H9 (cell line): Measurements from ENCODE around the gene TMC8. TPM values are rescaled to one million over a fixed set of nuclear protein-coding genes. Genes with fewer than 3 reads are reported as not detected.

Source experiments
- DNase-seq: peaks from one replicate; pipeline ENCODE4 v3.0.0-alpha.2; 2017
- H2AFZ ChIP-seq: one replicate; pipeline ENCODE4 v1.6.1; 2013; ENCODE audit warnings: mild to moderate bottlenecking, low read length, control low read depth, moderate library complexity
- H2AK5ac ChIP-seq: 2 replicates; pipeline ENCODE4 v1.6.1; 2013; ENCODE audit warnings: low read length, control low read depth, mixed read lengths; ENCODE audit not compliant: insufficient read length
- H2BK120ac ChIP-seq: one replicate; pipeline ENCODE4 v1.6.1; 2013; ENCODE audit warnings: low read depth, mild to moderate bottlenecking, low read length, control low read depth, inconsistent platforms; ENCODE audit not compliant: poor library complexity, severe bottlenecking
- H2BK12ac ChIP-seq: 2 replicates; pipeline ENCODE4 v1.6.1; 2013; ENCODE audit warnings: low read length, control low read depth, mixed read lengths, low read depth; ENCODE audit not compliant: insufficient read length
- H2BK15ac ChIP-seq: 2 replicates; pipeline ENCODE4 v1.6.1; 2013; ENCODE audit warnings: low read depth, low read length, control low read depth
- H2BK20ac ChIP-seq: one replicate; pipeline ENCODE4 v1.6.1; 2013; ENCODE audit warnings: low read depth, mild to moderate bottlenecking, low read length, control low read depth, inconsistent platforms; ENCODE audit not compliant: poor library complexity, severe bottlenecking
- H2BK5ac ChIP-seq: 2 replicates; pipeline ENCODE4 v1.6.1; 2013; ENCODE audit warnings: low read length, control low read depth, mixed read lengths; ENCODE audit not compliant: insufficient read length
- H3K14ac ChIP-seq: 2 replicates; pipeline ENCODE4 v1.6.1; 2013; ENCODE audit warnings: low read length, control low read depth; ENCODE audit not compliant: insufficient read depth
- H3K18ac ChIP-seq: 2 replicates; pipeline ENCODE4 v1.6.1; 2013; ENCODE audit warnings: low read depth, mild to moderate bottlenecking, mixed read lengths, low read length, control low read depth; ENCODE audit not compliant: insufficient read length
- H3K23ac ChIP-seq: 2 replicates; pipeline ENCODE4 v1.6.1; 2013; ENCODE audit warnings: low read length, control low read depth, mixed read lengths, low read depth; ENCODE audit not compliant: insufficient read length
- H3K23me2 ChIP-seq: 2 replicates; pipeline ENCODE4 v1.6.1; 2013; ENCODE audit warnings: low read depth, mild to moderate bottlenecking, mixed read lengths, low read length, control low read depth; ENCODE audit not compliant: insufficient read length, poor library complexity, severe bottlenecking
- H3K27ac ChIP-seq: 2 replicates; pipeline ENCODE4 v1.5.1; 2013; ENCODE audit warnings: low read length, control low read depth, mixed read lengths, low read depth; ENCODE audit not compliant: insufficient read length
- H3K27me3 ChIP-seq: 2 replicates; pipeline ENCODE4 v1.6.1; 2013; ENCODE audit warnings: low read length, control low read depth, inconsistent platforms; ENCODE audit not compliant: insufficient read depth
- H3K4ac ChIP-seq: 2 replicates; pipeline ENCODE4 v1.6.1; 2013; ENCODE audit warnings: low read depth, mild to moderate bottlenecking, control low read depth, inconsistent platforms, low read length, moderate library complexity
- H3K4me1 ChIP-seq: 2 replicates; pipeline ENCODE4 v1.6.1; 2013; ENCODE audit warnings: low read length, control low read depth, inconsistent platforms; ENCODE audit not compliant: insufficient read depth
- H3K4me2 ChIP-seq: 2 replicates; pipeline ENCODE4 v1.6.1; 2013; ENCODE audit warnings: low read length, control low read depth, mixed read lengths; ENCODE audit not compliant: insufficient read length, insufficient read depth
- H3K56ac ChIP-seq: 2 replicates; pipeline ENCODE4 v1.6.1; 2013; ENCODE audit warnings: low read depth, mild to moderate bottlenecking, mixed read lengths, low read length, control low read depth; ENCODE audit not compliant: insufficient read length
- H3K79me1 ChIP-seq: 2 replicates; pipeline ENCODE4 v1.6.1; 2013; ENCODE audit warnings: low read depth, mild to moderate bottlenecking, moderate library complexity, low read length, control low read depth, inconsistent platforms; ENCODE audit not compliant: insufficient read depth, poor library complexity, severe bottlenecking
- H3K79me2 ChIP-seq: 2 replicates; pipeline ENCODE4 v1.6.1; 2013; ENCODE audit warnings: low read length, control low read depth, inconsistent platforms; ENCODE audit not compliant: insufficient read depth
- H3K9ac ChIP-seq: 2 replicates; pipeline ENCODE4 v1.6.1; 2013; ENCODE audit warnings: low read length, control low read depth, mixed read lengths; ENCODE audit not compliant: insufficient read length; ENCODE audit errors: extremely low read depth
- H3K9me3 ChIP-seq: one replicate; pipeline ENCODE4 v1.6.1; 2013; ENCODE audit warnings: low read depth, low read length, inconsistent platforms; ENCODE audit not compliant: control insufficient read depth
- H3T11ph ChIP-seq: one replicate; pipeline ENCODE4 v1.6.1; 2013; ENCODE audit warnings: mild to moderate bottlenecking, low read length, control low read depth, inconsistent platforms
- H4K20me1 ChIP-seq: one replicate; pipeline ENCODE4 v1.6.1; 2013; ENCODE audit not compliant: control insufficient read depth, insufficient read length, insufficient read depth
- H4K5ac ChIP-seq: 2 replicates; pipeline ENCODE4 v1.6.1; 2013; ENCODE audit warnings: low read depth, mild to moderate bottlenecking, mixed read lengths, low read length, control low read depth; ENCODE audit not compliant: insufficient read length
- H4K8ac ChIP-seq: replicated peaks from 2 replicates; pipeline ENCODE4 v1.6.1; 2013; ENCODE audit warnings: low read length, control low read depth, mixed read lengths, low read depth; ENCODE audit not compliant: insufficient read length
- H4K91ac ChIP-seq: 2 replicates; pipeline ENCODE4 v1.6.1; 2013; ENCODE audit warnings: low read depth, mild to moderate bottlenecking, moderate library complexity, mixed read lengths, low read length, control low read depth; ENCODE audit not compliant: insufficient read length
- H3K27ac Mint-ChIP-seq, 3 experiments: 2 replicates in 2 of 3; 3 replicates in 1 of 3; pipeline ENCODE4 v1.8.0; 2020 to 2021; ENCODE audit warnings: mixed read lengths in 3 of 3, mild to moderate bottlenecking in 1 of 3, moderate library complexity in 1 of 3
- H3K27me3 Mint-ChIP-seq: 2 replicates; pipeline ENCODE4 v1.8.0; 2021; ENCODE audit warnings: low read depth, mild to moderate bottlenecking, moderate library complexity, mixed read lengths
- H3K36me3 Mint-ChIP-seq, 3 experiments: 2 replicates in 2 of 3; 3 replicates in 1 of 3; pipeline ENCODE4 v1.8.0; 2020 to 2021; ENCODE audit warnings: low read depth in 3 of 3, mixed read lengths in 3 of 3; ENCODE audit not compliant: insufficient read depth in 1 of 3
- H3K4me1 Mint-ChIP-seq, 2 experiments: 2 replicates each; pipeline ENCODE4 v1.8.0; 2020; ENCODE audit warnings: mixed read lengths in 2 of 2
- H3K4me3 Mint-ChIP-seq, 2 experiments: 2 replicates in 1 of 2; 3 replicates in 1 of 2; pipeline ENCODE4 v1.8.0; 2020 to 2021; ENCODE audit warnings: mild to moderate bottlenecking in 2 of 2, mixed read lengths in 2 of 2, moderate library complexity in 1 of 2
- H3K9me3 Mint-ChIP-seq, 2 experiments: 2 replicates in 1 of 2; 3 replicates in 1 of 2; pipeline ENCODE4 v1.8.0; 2020; ENCODE audit warnings: mild to moderate bottlenecking in 2 of 2, mixed read lengths in 2 of 2, moderate library complexity in 1 of 2
- CTCF ChIP-seq: fragments of 200-600 bp; sonication (generic); conservative IDR thresholded peaks from 3 replicates; pipeline ENCODE4 v1.8.0; 2021; ENCODE audit warnings: antibody characterized with exemption, mild to moderate bottlenecking
- WGBS: extraction: QIAGEN DNeasy Blood & Tissue Kit; methylation state at CpG from one replicate; pipeline ENCODE4 v1.1.7; 2013; ENCODE audit warnings: missing lambda C conversion rate, low lambda C conversion rate, mixed read lengths; ENCODE audit not compliant: insufficient read length; ENCODE audit errors: extremely low coverage; 5-methylcytosine and 5-hydroxymethylcytosine counted together
- total RNA-seq: library from RNA; stranded (reverse); gene quantifications from 2 replicates; pipeline ENCODE4 v1.2.1, GENCODE V29; 2021

The TMC8 gene
- total RNA-seq, 1 experiment from 2014 or later = 1.0 TPM

- Histone ChIP-seq H2AK5ac (no peak overlapping the region), H3K23me2 (no peaks in the 10 kb centered on the region), H4K20me1 (no peaks in the 10 kb centered on the region), H2AFZ (no peak overlapping the region), H2BK12ac (no peak overlapping the region), H3K18ac (no peak overlapping the region), H3K79me2 (no peaks in the 10 kb centered on the region), H3K4me2 (no peak overlapping the region), H3K9me3 (no peaks in the 10 kb centered on the region), H3T11ph (no peak overlapping the region), H3K14ac (no peak overlapping the region), H2BK15ac (no peak overlapping the region), H3K56ac (no peak overlapping the region), H4K5ac (no peak overlapping the region), H4K91ac (no peak overlapping the region), H3K4me1 (peaks cover 3% of the 10 kb centered on the region; the same call in 1 of the 2 replicates), H3K4ac (no peak overlapping the region), H3K23ac (no peak overlapping the region), H2BK5ac (no peak overlapping the region), H3K27me3 (no peaks in the 10 kb centered on the region), H3K79me1 (no peaks in the 10 kb centered on the region), H2BK20ac (no peak overlapping the region), H3K9ac (no peak overlapping the region), H2BK120ac (no peak overlapping the region), H4K8ac (no peak overlapping the region), H3K27ac (no peak overlapping the region)
- DNase-seq = no peak
- WGBS = no CpG with 5 or more reads among the region's 16 CpGs
- H3K4me3 Mint-ChIP-seq = no peak overlapping the region
- no peaks in the 10 kb centered on the region for H3K36me3 Mint-ChIP-seq
- H3K27me3 Mint-ChIP-seq = peaks cover 2% of the 10 kb centered on the region; the same call in 1 of the 2 replicates
- peaks cover 3 to 25% of the 10 kb centered on the region in 2 experiments for H3K4me1 Mint-ChIP-seq
- no peaks in the 10 kb centered on the region; a peak in 1 of 5 replicates for H3K9me3 Mint-ChIP-seq
- no peak overlapping the region; a peak in 1 of 7 replicates for H3K27ac Mint-ChIP-seq
- no peak for TF ChIP-seq CTCF
Measured at GRCh38 chr17:78142119-78142861, 11.7 kb downstream of the TMC8 start.
